Inferior parietal cortex (tissue), 1 donor: Measurements from ENCODE around the gene ACSF3.

Experiments used
- DNase-seq: peaks from one replicate; pipeline ENCODE4 v3.0.0-alpha.2; 2016; ENCODE audit errors: extremely low spot score

Gene ACSF3

DNA sequence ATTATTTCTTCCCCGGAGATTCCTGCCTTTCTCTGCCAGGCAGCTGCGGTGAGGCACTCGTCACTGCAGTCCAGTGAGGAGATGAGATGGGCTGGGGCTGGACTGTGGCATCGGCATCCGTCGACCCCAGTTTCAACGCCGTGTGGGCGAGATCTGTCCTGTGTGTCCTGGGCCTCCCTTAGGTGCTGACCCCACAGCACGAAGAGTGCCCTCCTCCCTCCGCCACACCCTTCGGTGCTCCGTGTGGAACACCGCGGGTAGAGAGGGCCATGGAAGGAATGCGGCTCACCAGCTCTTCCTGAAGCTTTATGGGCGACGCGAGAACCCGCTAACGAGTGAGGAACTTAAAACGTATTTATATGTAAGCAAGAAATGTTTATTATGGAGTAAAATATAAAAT, 17.6 kb downstream of the ACSF3 start:
- no peak for DNase-seq

DNA sequence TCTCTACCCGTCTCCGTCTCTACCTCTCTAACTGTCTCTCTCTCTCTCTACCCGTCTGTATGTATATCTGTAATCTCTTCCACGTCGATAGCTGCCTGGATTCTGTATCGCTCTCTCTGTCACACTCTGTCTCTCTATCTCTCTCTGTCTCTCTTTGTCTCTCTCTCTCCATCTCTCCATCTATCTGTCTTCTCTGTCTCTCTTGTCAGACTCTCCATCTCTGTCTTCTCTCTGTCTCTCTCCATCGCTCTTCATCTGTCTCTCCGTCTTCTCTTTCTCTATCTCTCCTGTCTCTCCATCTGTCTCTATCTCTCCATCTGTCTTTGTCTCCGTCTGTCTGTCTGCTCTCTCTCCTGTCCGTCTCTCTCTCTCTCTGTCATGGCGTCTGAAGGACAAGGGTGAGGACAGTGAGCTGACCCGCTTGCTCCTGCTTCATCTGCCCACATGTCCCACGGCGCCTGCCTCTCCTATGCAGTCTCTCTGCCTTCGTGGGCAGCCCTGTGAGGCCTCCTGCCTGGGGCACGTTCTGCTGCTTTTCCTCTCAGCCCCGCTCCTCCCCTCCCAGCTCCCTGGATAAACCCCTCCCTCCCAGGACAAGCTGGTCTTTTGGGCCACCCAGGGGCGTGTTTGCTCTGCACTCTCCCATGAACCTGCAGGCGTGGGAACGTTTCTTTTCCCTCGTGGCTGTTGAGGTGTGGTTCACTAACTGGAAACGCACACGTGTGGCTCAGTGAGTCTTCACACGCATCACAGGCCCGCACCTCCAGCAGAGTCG, 18.9 kb downstream of the ACSF3 start:
- DNase-seq = no peak

DNA sequence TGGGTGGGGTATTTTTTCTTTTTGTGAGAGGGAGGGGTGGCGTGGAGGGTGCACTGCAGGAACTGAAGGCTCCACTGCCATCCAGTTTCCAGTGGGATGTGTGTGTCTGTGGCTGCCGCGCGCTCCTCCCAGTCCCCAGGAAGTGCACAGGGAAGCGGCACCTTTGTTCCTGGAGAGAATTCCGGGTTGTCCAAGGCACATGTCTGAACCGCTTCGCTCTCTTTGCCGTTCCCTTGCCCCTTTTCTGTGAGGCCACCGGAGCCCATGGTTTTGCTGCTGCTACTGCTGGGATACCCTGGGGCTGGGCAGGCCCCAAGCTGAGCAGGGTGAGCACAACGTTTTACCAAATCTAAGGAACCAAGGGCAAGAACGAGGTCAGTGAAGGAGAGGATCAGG, 19.5 kb downstream of the ACSF3 start:
- no peak for DNase-seq

DNA sequence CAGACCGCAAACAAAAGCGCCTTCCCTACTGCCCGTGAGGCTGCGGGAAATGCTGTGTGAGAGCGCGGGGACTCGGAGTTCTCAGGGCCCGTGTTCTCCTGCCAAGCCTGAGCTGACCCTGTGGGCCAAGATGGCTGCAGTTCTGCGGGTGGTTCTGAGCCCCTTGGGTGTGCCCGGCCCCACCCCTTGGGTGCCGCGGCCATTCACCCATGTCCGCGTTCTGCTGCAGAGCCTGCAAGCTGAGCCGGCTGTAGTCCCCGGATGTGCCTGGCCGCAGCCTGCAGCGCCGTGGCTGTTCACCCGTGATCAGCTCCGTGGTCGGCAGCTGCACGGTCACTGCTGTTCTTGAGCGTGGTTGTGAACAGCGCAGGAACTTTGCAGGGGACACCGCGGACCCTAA, 20.0 kb downstream of the ACSF3 start:
- no peak for DNase-seq

DNA sequence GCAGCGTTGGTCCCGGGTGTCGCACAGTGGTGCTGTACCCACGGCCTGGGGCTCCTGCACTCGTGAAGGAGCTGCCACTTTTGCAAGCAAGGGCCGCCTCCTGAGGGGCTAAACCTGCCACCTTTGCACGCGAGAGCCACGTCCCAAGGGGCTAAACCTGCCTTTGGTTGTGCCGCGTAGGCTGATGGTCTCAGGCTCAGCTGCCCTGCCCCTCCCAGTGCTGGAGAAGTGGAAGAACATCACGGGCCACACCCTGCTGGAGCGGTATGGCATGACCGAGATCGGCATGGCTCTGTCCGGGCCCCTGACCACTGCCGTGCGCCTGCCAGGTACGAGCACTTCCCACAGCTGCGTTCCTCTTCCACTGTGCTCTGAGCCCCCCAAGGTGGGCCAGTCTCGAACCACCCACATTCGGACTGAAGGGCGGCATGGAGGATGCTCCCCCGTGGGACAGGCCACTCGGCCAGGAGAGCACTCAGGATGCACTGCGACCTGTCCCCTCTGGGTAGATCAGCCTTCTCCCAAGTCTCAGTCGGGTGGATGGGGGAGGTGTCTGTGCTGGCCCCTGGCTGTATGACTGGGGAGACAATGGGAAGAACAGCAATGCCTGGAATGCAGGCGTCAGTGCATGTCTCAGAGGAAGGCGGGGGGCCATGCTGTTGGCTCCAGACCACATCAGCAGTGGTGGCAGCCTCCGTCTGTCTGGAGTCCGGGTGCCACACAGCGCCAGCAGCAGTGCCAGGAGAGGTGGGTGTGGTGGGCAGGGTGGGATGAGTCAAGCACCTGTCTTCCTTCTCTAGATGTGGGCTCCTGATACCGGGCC, 20.7 kb downstream of the ACSF3 start:
- no peak for DNase-seq

DNA sequence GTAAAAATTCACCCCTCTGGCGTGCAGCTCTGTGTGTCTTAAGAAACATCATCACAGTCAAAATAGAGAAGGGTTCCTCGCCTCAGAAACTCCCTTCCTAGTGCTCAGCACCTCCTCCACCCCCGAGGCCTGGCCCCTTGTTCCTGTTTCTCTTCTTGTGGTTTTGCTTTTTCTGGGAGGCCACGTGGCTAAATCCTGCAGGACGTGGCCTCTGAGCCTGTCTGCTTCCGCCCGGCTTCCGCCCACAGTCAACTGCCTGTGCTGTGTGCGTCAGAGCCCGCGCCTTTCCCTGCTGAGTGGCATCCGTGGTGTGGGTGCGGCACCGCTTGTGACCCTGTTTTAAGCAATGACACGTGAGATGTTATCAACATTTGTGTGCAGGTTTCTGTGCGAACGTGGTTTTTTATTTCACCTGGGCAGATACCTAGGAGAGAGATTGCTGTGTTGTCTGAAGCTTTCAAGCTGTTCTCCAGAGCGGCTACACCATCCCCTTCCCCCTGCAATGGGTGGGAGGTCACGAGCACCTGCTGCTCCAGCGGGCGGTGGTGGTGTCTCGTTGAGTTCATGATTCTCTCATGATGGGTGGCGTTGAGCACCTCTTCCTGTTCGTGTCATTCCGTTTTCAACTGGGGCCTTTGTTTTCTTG, 21.7 kb downstream of the ACSF3 start:
- peak; percentile 43 for DNase-seq

DNA sequence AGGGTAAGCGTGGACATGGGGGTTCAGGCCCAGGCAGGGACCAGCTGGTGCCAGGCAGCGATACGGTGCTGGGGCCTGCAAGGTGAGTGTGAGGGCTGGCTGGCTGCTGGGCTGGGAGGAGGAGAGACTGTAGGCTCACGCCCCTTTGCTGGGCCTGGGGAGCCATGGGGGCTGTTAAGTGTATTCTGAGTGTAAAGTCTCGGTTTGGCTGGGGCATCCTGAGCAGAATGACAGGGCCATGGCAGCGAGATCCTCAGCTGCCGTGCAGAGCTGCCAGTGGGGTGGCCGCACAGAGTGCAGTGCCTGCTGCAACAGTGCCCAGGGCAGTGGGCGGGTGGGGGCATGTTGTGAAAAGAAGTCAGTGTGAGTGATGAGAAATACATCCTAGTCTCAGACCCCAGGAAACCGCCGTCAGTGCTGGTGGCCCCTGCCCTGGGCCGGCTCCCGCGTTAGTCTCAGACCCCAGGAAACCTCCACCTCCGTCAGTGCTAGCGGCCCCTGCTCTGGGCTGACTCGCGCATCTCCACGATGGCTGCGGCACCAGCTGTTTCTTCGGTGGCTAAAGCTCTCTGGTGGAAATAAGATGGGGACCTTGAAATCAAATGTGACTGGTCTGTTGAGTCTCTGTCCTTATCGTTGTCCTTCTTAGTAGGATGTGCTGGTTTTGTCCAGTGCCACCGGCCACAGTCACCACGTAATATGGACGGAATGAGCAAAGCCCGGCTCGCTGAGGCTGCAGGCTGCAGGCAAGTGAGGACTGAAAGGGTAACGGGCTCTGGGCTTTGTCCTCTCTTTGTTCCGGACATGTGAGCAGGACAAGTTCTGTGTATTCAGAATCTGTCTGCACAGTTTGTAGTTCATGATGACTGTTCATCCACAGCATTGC, 22.9 kb downstream of the ACSF3 start:
- DNase-seq = no peak

DNA sequence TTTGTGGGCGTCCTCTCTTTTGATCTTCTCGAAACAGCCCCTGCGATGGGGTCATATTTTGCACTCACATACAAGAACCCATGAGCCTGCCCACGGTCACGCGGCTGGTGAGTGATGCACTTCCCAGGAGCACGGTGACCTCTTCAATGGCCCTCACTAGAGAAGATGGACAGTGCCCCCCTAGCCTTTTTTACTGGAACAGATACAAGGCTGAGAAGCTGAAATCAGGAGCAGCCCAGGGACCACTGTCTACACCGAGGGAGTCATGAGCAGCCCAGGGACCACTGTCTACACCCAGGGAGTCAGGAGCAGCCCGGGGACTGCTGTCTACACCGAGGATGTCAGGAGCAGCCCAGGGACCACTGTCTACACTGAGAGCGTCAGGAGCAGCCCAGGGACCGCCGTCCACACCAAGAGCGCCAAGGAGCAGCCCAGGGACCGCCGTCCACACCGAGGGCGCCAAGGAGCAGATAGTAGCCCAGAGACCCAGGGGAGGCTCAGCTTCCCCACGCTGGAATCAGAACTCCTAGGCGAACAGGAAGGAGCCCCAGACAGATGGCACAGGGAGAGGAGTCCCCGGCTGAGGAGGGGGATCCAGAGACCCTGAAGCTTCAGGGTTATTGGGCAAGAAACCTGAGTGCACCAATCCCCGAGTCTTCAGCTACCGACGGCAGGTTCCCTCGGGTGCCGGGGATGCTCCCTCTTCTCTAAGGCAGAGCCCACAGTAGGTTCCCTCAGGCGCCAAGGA, 23.7 kb downstream of the ACSF3 start:
- DNase-seq = no peak

DNA sequence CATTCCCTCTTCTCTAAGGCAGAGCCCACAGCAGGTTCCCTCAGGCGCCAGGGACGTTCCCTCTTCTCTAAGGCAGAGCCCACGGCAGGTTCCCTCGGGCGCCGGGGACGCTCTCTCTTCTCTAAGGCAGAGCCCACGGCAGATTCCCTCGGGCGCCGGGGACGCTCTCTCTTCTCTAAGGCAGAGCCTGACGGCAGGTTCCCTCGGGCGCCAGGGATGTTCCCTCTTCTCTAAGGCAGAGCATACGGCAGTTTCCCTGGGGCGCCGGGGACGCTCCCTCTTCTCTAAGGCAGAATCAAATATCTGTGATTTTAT, 24.3 kb downstream of the ACSF3 start:
- no peak for DNase-seq

DNA sequence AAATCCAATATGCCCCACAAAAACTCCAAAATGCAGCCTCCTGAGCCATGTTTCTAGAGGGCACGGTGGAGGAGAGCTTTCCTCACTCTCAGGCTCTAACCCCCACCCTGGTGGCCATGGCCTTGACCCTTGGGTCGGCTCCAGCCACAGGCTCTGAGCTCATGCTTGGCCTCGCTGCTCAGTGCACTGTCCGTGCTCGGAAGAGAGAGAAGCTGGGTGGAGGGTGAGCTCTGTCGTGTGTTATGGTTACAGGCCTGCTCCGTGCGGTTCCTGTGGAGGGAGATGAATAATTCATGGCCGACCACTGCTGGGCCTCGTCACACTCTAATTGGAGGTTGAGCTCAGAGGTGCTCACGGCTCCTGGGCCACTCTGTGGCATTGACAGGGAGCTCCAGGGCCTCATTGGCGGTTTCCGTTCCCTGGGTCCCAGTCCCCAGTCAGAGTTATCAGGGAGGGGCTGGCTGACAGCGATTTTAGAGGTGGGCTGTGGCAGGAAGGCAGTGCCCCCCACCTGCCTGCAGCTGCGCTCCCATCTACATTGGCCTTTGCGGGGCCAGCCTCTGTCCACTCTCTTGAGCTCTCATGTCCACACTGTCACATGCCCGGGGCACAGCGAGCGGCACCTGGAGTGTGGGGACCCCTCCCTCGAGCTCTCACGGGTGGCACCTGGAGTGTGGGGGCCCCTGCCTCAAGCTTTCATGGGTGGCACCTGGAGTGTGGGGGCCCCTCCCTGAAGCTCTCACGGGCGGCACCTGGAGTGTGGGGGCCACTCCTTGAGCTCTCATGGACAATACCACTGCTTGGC, 24.9 kb downstream of the ACSF3 start:
- no peak for DNase-seq

DNA sequence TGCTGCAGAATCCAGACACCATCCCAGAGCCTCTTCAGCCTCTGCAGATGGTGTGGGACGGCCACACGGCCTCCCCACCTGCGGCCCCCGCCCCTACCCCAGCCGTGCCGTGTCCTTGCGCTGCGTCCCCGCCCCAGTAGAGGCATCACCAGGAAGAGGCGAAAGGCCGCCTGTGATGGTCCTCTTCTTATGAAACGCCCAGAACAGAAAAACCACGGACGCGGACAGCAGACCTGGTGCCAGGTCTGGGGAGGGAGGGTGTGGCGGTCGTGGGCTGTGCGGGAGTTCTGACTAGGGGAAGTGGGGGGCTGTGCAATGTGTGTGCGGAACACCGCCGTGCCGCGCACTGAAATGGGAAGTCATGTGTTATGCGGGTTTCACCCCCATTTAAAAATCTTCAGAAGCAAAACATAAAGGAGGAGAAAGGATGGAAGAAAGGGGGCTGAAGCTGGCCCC, 25.5 kb downstream of the ACSF3 start:
- no peak for DNase-seq

DNA sequence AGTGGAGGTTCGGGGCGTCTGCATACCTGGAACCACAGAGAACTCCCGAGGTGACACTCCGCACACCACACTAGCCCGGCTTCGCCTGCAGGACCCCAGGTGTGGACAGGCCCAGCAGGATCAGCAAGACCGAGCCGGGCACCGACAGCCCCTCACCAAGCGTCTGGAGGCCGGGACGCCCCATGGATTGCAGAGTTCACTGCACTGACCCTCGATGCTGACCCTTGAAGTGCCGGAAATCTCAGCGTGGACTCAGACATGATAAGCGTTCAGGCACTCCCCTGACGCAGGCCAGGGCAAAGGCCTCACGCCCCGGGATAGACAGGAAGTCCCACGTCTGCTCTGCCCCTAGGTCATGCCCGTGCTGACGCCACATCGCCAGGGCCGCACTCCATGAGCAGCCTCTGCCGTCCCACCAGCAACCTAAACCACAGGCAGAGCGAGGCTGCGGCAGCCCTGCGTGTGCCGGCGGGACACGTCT, 26.0 kb downstream of the ACSF3 start:
- DNase-seq = no peak

DNA sequence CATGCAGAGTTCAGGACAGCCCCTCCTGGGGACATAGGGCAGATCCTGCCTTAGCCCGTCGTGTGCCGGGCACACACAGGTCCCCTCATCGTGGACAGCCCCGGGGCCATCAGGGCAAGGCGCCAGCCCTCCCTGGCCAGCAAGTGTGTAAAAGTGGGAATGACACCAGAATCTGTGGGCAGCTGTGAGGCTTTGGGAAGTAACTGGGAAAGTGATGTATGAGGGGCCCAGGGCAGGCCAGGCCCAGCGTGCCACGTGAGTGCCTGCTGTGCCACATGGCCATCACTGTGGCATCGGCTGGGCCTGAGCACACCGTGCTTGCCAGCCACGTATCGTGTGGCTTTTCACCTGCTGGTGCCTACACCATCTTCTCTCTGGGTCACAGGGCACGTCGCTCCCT, 26.6 kb downstream of the ACSF3 start:
- no peak for DNase-seq

DNA sequence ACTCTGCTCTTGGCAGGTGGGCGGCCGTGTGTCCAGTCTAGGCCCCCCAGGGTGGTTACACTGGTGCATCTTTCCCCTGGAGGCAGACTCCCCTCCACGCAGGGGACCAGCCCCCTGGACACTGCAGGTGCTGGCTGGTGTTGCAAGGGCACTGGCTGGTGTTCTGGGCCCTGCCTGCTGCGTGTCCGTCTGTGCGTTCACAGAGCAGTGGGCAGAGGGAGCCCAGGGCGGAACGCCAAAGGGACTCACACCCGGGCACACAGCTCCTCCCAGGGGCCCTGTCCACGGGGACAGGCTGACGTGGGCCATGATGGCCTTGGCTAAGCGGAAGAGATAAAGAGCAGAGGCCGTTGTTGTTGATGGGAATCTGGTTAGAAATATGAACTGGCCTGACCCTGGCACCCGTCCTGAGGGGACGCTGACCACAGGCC, 27.3 kb downstream of the ACSF3 start:
- no peak for DNase-seq

DNA sequence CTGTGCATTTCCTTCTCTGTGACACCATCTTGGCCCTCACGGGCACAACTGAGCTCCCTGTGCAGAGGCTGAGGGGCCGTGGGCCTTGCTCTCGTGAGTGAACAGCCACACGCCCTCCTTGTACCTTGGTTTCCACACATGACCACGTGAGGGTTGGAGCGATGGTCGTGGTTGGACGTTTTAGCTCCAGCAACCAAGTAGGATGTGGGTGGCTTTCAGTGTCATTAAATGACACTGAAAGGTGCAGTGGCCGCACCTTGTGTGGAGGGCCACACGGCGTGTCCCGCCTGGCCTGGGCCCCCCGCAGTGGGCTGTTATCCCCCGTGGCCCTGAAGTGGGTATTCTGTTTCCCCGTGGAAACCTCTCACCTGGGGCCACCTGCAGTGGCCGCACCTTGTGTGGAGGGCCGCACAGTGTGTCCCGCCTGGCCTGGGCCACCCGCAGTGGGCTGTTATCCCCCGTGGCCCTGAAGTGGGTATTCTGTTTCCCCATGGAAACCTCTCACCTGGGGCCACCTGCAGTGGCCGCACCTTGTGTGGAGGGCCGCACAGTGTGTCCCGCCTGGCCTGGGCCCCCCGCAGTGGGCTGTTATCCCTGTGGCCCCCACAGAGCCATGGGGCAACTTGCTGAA, 28.2 kb downstream of the ACSF3 start:
- no peak for DNase-seq

DNA sequence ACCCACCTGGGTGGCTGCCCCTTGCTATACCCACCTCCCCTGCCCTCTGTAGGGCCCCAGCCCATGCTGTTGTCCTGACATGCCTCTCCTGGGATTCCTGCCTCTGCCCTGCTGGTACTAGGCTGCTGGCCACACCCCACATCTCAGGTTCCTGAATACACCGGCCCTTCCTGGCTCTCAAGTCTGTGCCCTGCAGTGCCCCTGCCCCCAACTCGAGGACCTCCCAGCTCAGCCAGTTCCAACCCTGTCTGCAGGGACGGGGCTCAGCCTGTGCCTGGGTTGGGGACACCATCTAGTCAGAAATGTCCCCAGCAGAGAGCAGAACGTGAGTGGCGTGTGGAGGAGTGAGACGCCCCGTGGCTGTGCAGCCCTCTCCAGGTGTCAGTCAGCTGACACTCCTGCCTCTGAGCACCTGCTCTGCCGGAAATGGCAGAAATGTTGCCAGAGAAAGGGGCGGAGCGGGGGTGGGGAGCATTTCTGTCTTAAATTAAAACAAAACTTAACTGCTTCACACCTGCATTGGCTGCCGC, 28.7 kb downstream of the ACSF3 start:
- DNase-seq = no peak

DNA sequence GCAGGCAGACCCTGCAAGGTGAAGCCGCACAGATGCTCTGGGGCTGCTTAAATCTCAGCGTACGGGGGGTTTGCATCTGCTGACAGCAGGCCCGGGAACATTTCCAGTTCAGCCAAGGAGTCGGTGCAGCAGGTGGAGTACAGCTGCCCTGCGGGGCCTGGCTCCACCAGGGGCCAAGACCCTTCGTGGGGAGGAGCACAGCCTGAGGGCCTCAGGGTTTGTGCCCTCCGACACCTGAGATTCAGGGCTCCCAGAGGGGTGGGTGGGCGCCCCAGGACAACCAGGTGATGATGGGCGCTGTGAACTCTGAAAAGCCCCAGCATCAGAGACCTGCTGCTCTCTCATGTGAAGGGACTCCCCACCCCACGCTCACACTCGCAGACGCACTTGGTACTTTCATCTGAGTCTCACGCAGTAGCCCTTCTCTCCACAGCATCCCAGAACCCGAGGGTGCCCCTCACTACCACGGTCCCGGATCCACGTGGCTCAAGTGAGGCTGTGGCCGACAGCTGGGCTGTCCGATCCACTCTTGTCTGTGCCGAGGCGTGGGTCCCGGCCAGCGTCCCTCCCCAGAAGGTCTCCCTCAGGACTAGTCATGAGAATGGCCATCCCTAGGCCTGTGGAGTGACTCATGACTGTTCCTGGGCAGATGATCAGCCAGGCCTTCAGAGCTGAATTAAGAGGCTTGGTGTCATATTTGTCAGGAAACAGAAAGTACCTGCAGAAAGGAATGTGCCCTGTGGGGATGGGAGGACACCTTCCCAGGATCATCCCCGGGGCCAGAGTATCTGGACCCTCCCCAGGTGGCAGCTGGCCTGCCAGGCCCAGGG, 29.6 kb downstream of the ACSF3 start:
- no peak for DNase-seq

DNA sequence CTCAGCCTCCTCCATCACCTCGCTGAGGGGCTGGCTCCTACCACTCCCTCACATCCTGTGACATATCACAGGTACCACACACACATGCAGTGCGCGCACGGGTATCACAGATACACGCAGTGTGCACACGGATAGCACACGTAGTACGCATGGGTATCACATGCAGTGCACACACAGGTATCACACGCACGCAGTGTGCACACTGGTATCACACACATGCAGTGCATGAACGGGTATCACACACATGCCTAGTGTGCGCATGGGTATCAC, 30.1 kb downstream of the ACSF3 start:
- no peak for DNase-seq

DNA sequence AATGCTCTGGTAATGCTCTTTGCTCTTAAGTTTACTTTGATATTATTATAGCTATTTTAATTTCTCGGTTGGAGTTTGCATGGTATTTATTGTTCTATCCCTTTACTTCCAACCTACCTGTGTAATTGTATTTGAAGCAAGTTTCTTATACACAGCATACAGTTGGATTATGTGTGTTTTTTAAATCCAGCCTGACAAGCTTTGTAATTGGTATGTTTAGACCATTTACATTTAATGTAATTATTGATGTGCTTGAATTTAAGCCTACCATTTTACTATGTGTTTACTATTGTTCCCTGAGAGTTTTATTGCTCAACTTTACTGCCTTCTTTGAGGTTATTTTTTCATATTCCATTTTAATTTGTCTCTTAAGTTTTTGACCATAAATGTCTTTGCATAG, 35.7 kb downstream of the ACSF3 start:
- no peak for DNase-seq
